ENCODE measurements around the gene ZNF700.
"Not testable (repeated sequence)": the region's sequence is repeated elsewhere in the genome, so short reads cannot be mapped to it uniquely, and the experiment has no call there.

Gene ZNF700

DNA sequence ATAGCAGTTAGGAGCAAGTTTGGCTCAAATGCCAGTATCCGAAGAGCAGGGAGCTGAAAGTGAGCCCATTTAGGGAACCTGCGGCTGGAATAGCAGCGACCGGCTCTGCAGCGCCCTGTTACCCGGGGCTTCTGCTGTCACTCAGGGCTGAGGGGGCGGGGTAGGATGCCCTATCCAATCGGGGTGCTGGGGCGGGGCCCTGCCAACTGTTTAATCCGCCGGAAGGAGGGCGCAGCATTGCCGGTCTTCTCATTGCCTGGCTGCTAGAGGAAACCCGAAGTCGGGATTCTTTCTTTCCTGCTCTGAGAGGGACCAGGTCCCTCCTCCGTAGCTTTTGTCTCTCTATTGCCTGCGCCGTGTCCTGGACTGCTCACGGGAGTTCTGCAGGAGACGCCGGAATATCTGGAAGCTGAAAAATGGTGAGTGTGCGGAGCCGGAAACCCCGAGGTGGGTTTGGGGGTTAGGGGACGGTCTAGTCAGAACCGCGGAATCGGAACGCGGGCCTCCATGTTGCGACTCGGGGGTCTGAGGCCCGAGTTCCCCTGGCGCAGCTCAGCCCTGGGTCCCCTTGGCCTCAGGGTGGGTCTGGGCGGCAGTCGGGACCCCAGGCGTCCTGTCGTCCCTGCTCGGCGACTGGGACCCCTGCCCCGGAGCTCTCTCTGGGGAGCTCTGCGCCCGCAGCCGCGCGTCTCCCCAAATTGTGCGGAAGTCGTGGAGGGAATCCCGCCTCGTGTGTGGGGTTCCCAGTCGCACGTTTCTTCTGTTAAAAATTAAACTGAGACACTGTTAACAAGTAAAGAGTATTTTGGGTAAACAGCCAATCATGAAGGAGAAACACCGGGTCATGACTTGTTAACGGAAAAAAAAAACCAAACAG lies 62.7 kb downstream of the ZNF700 start:
- TF ChIP-seq EZH2phosphoT487 (IDR thresholded peaks at IDR 0.05; ENCODE audit: low read depth) = no peak
- TF ChIP-seq, protein P1, sequence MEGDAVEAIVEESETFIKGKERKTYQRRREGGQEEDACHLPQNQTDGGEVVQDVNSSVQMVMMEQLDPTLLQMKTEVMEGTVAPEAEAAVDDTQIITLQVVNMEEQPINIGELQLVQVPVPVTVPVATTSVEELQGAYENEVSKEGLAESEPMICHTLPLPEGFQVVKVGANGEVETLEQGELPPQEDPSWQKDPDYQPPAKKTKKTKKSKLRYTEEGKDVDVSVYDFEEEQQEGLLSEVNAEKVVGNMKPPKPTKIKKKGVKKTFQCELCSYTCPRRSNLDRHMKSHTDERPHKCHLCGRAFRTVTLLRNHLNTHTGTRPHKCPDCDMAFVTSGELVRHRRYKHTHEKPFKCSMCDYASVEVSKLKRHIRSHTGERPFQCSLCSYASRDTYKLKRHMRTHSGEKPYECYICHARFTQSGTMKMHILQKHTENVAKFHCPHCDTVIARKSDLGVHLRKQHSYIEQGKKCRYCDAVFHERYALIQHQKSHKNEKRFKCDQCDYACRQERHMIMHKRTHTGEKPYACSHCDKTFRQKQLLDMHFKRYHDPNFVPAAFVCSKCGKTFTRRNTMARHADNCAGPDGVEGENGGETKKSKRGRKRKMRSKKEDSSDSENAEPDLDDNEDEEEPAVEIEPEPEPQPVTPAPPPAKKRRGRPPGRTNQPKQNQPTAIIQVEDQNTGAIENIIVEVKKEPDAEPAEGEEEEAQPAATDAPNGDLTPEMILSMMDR (IDR thresholded peaks at IDR 0.05; ENCODE audit: low read depth, low read length) = no peak
- peaks cover 24% of the 10 kb centered on the region for H4K20me1 ChIP-seq (ENCODE audit: insufficient read depth, low read length)
- H3K4me3 ChIP-seq (ENCODE audit: low read length) = peak overlapping the region; percentile 88
- H3K9me3 ChIP-seq (ENCODE audit: insufficient read depth, low read length) = peaks cover 3% of the 10 kb centered on the region; the same call in 1 of the 2 replicates
- H3K36me3 ChIP-seq (replicated peaks; ENCODE audit: low read depth, low read length) = peaks cover 9% of the 10 kb centered on the region
- H3K27me3 ChIP-seq (ENCODE audit: low read depth, low read length) = no peaks in the 10 kb centered on the region
- peak overlapping the region; percentile 95 for H3K4me2 ChIP-seq (ENCODE audit: low read length)
- H2AFZ ChIP-seq (ENCODE audit: low read depth, low read length) = peak overlapping the region; percentile 92
- peak overlapping the region; percentile 88 for H3K9ac ChIP-seq (ENCODE audit: low read length)
- H3K79me2 ChIP-seq (ENCODE audit: low read length) = peaks cover 37% of the 10 kb centered on the region
- peaks cover 8% of the 10 kb centered on the region for H3K4me1 ChIP-seq (ENCODE audit: low read length)
- peak overlapping the region; percentile 87 for H3K27ac ChIP-seq (ENCODE audit: low read length)

DNA sequence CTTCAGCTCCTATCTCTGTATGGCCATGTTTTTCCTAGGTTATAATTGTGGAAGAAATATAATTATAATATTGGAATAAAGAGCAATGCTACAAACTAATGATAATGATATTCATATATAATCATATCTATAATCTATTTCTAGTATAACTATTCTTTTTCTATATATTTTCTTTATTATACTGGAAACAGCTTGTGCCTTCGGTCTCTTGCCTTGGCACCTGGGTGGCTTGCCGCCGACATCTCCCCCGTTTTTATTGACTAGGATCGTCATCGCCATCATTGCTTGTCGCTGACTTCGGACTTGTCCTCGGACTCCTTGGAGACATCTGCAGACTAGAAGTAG lies 64.2 kb downstream of the ZNF700 start:
- peaks cover 33% of the 10 kb centered on the region for H4K20me1 ChIP-seq (ENCODE audit: insufficient read depth, low read length)
- H3K79me2 ChIP-seq (ENCODE audit: low read length) = peaks cover 49% of the 10 kb centered on the region
- peak overlapping the region; percentile 95 for H3K4me2 ChIP-seq (ENCODE audit: low read length)
- H3K9me3 ChIP-seq (ENCODE audit: insufficient read depth, low read length) = no peaks in the 10 kb centered on the region
- no peak overlapping the region for H2AFZ ChIP-seq (ENCODE audit: low read depth, low read length)
- H3K4me1 ChIP-seq (ENCODE audit: low read length) = peaks cover 8% of the 10 kb centered on the region
- H3K27me3 ChIP-seq (ENCODE audit: low read depth, low read length) = no peaks in the 10 kb centered on the region
- TF ChIP-seq EZH2phosphoT487 (IDR thresholded peaks at IDR 0.05; ENCODE audit: low read depth) = no peak
- TF ChIP-seq, protein P1 (IDR thresholded peaks at IDR 0.05; ENCODE audit: low read depth, low read length) = no peak
- H3K27ac ChIP-seq (ENCODE audit: low read length) = no peak overlapping the region
- H3K9ac ChIP-seq (ENCODE audit: low read length) = no peak overlapping the region
- peak overlapping the region; percentile 88 for H3K4me3 ChIP-seq (ENCODE audit: low read length)
- H3K36me3 ChIP-seq (replicated peaks; ENCODE audit: low read depth, low read length) = peaks cover 9% of the 10 kb centered on the region

DNA sequence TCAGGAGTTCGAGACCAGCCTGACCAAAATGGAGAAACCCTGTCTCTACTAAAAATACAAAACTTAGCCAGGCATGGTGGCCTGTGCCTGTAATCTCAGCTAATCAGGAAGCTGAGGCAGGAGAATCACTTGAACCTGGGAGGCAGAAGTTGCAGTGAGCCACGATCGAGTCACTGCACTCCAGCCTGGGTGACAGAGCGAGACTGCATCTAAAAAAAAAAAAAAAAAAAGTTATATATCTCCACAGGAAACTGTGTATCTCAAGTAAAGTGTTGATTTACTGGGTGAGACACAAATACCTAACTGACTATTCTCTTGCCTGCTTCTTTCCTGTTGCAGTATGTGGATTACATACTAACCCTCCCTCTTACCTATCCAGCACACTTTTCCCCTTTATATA lies 67.0 kb downstream of the ZNF700 start:
- not testable (repeated sequence) for H3K9me3 ChIP-seq (ENCODE audit: insufficient read depth, low read length); H3K4me1 ChIP-seq (ENCODE audit: low read length); H2AFZ ChIP-seq (ENCODE audit: low read depth, low read length); H3K27me3 ChIP-seq (ENCODE audit: low read depth, low read length); H3K4me3 ChIP-seq (ENCODE audit: low read length); H3K4me2 ChIP-seq (ENCODE audit: low read length); H3K9ac ChIP-seq (ENCODE audit: low read length); H3K27ac ChIP-seq (ENCODE audit: low read length)
- Histone ChIP-seq H4K20me1 (ENCODE audit: insufficient read depth, low read length) (peaks cover 47% of the 10 kb centered on the region), H3K79me2 (ENCODE audit: low read length) (peaks cover 70% of the 10 kb centered on the region), H3K36me3 (replicated peaks; ENCODE audit: low read depth, low read length) (peaks cover 19% of the 10 kb centered on the region)

DNA sequence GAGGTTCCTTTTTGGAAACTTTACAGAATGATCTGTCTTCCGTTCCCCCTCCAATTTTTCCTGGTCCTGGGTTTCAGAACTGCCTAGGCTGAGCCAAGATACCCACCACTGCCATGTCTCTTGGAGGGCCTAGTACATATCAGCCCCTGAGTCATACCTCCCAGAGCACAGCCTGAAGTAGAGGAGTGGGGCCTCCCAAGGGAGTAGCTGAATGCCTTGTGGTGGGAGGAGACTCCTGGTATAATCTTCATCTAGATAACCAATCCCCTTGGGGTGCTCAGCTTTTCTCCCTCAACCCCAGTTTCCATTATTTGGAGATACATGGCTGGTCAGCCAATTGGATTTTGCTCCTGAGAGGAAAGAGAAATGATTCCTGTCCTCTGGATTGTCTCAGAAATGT lies 70.3 kb downstream of the ZNF700 start:
- H3K27ac ChIP-seq (ENCODE audit: low read length) = no peak overlapping the region
- no peak overlapping the region for H3K4me3 ChIP-seq (ENCODE audit: low read length)
- H3K36me3 ChIP-seq (replicated peaks; ENCODE audit: low read depth, low read length) = peaks cover 26% of the 10 kb centered on the region
- peaks cover 11% of the 10 kb centered on the region for H3K4me1 ChIP-seq (ENCODE audit: low read length)
- H2AFZ ChIP-seq (ENCODE audit: low read depth, low read length) = no peak overlapping the region
- TF ChIP-seq, protein P1 (IDR thresholded peaks at IDR 0.05; ENCODE audit: low read depth, low read length) = no peak
- no peak for TF ChIP-seq EZH2phosphoT487 (IDR thresholded peaks at IDR 0.05; ENCODE audit: low read depth)
- H3K9ac ChIP-seq (ENCODE audit: low read length) = no peak overlapping the region
- H3K9me3 ChIP-seq (ENCODE audit: insufficient read depth, low read length) = no peaks in the 10 kb centered on the region
- H4K20me1 ChIP-seq (ENCODE audit: insufficient read depth, low read length) = peaks cover 57% of the 10 kb centered on the region
- no peak overlapping the region for H3K4me2 ChIP-seq (ENCODE audit: low read length)
- H3K79me2 ChIP-seq (ENCODE audit: low read length) = peaks cover 73% of the 10 kb centered on the region
- H3K27me3 ChIP-seq (ENCODE audit: low read depth, low read length) = no peaks in the 10 kb centered on the region

Data from OCI-LY3 (cell line).